NCI-H2081 treated with DMSO at 0.1 percent for 48 hours (cell line): ENCODE measurements around the gene VGLL3.
"Not testable (repeated sequence)": the region's sequence is repeated elsewhere in the genome, so short reads cannot be mapped to it uniquely, and the experiment has no call there.

Experiments
- DNase-seq: peaks from one replicate; lab custom pipeline; 2025; lab: John Stamatoyannopoulos, UW

VGLL3 gene, protein sequence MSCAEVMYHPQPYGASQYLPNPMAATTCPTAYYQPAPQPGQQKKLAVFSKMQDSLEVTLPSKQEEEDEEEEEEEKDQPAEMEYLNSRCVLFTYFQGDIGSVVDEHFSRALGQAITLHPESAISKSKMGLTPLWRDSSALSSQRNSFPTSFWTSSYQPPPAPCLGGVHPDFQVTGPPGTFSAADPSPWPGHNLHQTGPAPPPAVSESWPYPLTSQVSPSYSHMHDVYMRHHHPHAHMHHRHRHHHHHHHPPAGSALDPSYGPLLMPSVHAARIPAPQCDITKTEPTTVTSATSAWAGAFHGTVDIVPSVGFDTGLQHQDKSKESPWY

DNA sequence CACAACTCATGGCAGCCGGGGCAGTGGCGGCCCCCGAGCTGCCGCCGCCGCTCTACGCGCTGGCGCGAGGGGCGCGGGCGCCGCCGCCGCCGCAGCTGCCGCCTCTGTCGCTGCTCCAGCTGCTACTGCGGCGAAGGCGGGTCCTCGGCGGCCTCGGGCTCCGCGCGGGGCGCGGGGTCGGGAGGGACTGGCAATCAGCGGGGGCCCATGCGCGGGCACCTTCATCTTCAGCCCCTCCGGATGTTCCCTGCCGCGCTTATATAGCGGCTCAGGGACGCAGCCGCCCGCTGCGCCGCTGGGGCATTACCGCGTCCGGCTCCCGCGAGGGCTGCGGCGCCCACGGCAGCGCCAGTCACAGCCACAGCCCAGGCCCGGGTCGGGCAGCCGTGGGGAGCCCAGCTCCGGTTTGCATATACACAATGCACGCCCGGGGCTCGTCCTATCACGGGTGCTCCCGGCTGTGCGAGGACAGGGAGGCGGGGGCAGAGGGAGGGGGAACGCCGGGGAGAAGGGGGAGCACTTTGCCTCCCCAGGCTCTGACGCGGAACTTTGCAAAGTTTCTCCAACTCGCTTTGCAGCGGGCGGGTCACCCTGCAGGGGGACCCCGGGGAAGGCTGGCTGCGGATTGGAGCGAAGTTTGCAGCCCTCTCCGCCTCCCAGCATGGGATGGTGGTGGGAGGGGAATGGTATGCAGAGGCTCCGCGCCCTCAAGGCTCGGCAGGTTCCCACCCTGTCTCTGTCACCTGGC lies at the start of gene VGLL3:
Gene VGLL3 (minus strand): TSS at position 416 of the 748 bp plus-strand sequence. CDS start 406 bp downstream, at position 10.
- DNase-seq, result no peak

DNA sequence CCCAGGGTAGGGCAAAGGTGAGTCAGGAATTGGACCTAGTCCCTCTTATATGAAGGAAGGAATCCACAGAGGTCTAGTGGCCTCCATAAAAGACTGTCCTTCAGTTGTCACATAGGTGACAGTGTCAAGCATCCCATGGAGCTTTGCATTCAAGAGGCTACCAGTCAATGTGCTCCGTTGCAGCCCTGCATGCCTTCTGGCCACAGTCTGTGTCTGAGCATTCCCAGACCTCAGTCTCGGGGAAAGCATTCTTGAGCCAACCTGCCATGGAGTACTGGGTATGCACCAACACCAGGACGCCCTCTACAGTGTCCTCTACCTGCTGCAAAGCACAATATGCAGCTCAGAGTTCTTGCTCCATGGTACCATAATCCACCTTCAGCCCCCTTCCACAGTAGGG lies 46.7 kb upstream of the VGLL3 start:
- DNase-seq, result no peak

DNA sequence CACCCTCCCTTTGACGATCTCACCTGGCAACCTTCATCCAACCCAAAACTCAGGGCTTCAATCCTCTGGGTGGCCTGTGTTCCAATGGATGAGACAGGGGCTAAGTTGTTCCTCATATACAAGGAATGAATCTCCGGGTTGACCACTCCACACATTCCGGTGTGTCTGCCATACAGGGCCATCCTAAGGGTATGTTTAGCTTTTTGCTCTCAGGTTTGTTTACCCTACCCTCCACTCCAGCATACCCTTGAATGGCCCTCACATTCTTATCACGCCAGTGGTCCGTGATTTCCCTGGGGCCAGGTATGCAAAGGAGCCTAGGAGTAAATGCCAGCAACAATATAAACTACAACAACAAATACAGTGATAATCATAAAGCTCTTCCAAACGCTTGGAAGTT lies 45.7 kb upstream of the VGLL3 start:
- no peak for DNase-seq

DNA sequence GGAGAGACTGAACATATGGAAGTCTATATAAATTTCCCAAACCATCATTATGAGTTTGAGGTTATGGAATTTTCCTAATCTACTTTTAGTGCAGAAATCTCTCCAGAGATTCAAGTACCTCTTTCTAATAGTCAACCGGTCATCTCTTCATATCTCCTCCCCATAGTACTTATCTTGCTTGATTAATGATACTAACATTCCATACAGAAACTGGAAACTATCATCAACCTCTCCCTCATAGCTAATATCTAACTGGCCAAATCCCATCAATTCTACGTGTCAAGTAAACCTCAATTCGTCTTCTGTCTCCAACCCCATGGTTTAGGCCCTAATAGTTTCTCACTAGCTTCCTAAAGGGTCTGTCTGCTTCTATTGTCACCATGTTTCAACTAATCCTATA lies 44.4 kb upstream of the VGLL3 start:
- DNase-seq, result no peak

DNA sequence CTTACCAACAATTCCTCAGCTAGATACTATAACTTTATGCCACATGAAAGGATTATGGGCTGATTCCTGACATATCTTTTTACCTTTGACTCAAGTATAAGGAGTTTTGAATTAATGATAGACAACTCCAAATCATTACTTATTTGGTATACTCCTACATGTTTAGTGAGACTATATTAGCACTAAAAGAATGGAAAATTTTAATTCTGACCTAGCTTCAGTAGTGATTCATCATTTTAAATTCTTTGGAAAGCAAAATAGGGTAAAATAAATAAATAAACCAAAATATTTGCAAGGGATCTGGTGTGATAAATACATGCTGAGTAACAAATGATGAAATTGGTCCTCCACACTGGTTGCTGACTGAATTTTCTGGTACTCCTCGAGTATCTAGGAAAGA lies 42.3 kb upstream of the VGLL3 start:
- DNase-seq, result no peak

DNA sequence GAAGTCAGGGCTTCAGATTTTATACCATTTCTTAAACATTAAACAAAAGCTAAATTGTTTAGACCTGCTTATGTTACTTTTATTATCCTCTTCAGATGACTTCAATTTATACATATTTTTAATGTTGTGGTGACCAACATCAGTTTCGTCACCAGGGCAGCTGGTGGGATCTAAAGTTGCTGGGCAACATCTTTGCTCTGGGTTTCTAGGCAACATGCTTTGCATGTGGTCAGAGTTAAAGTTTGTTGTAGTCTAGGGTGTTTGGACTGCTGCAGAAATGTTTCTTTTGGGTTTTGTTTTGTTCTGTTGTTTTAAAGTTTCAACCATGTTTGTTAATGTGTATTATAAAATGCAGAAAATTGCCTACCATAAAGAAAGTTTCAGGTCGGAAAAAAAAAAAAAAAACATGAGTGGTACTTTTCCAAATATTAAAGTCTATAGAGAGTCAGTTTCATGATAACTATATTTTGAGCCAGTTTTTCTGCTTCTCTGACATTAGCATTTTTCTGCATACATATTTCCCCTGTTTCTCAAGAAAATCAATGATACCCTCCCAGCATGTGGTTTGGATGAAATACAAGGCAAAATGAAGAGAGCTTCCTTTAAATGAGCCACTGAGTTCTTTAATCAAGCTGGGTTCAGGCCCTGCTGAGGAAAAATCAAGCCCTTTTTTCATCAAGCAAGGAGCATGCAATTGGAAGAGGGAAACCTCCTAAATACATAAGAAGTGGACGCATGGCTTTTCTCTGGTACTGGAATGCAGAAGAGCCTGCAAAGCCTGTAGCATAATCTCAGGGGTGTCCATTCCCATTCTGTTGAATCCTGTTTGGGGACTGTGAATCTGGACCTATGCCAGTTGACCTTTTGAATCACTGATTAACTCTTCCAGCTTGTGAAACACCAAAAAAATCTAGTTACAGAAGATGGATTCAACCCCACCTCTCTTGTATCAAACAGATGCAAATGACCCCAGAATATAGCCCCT lies 35.0 kb upstream of the VGLL3 start:
- no peak for DNase-seq

DNA sequence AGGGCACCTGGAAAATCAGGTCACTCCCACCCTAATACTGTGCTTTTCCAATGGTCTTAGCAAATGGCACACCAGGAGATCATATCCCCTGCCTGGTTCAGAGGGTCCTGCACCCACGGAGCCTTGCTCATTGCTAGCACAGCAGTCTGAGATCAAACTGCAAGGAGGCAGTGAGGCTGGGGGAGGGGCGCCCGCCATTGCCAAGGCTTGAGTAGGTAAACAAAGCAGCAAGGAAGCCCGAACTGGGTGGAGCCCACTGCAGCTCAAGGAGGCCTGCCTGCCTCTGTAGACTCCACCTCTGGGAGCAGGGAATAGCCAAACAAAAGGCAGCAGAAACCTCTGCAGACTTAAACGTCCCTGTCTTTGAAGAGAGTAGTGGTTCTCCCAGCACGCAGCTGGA lies 26.4 kb upstream of the VGLL3 start:
- DNase-seq, result not testable (repeated sequence)

DNA sequence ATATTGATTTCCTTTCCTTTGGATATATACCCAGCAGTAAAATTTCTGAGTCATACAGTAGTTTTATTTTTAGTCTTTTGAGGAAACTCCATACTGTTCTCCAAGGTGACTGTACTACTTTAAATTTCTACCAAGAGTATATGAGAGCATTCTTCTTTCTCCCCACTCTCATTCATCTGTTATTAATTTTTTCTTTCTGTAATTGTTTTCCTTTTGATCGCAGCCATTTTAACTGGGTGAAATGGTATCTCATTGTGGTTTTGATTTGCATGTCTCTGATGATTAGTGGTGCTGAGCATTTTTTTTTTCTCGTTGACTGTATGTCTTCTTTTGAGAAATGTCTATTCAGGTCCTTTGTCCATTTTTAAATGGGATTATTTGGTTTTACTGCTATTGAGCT lies 18.3 kb upstream of the VGLL3 start:
- no peak for DNase-seq

DNA sequence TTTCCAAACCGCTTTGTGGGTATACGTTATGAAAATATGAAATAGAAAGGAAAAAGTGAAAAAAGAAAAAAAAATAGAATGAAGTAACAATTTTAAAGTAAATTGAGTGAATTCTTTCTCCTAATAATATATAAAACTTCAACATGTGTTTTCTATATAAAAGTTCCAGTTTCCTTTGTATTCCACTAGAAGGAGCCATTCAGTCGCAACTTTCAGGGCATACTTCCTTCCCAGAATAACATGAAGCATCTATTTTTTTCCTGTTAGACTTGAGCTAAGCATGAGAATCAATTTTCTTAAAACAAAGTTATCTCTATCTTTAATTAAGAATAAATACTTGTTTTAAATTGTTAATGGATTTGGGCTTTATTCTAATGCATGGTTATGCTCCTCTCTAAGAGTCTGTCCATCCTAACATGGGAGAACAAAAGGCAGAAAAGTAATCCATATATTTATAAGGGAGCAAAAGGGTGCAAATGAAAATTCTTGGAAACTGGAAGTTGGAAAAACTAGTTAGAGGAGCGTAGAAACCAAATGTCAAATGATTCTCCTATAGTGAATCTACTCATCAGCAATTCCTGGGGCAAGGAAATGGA lies 16.0 kb upstream of the VGLL3 start:
- no peak for DNase-seq

DNA sequence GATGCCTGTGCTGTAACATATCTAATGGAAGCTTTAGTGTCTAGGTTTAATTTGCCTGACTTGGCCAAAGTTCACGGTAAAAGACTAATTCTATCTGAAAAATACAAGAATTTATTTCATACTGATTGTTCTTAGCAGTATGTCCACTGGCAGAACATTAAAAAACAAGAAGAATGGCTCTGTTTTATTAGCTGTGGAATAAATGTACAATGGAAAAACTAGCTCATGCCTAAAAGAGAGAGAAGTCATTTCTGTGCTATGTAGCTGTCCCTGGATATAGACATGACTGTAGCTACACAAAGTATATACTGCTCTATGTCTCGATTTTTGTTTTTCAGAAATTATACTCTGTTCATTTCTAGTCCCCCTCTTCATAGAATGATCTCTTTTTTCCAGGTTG lies 13.9 kb upstream of the VGLL3 start:
- DNase-seq, result no peak

DNA sequence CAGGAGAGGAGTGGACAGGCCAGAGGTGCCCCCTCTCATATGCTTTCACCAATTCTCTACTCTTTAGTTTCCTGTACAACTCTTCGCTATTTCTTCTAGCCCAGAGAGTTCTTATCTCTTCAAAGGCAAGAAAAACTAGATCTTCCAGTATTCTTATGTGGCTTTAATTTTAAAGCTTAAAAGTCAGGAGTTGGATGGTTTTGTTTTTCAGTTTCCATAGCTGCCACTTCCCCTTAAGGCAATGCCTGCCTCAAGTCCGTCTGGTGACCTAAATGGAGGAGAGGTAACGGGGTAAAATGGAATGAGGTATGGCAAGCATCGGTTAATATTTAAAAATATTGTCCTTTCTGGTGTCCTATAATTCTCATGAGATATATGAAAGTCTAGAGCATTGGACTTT lies 11.4 kb upstream of the VGLL3 start:
- DNase-seq, result no peak

DNA sequence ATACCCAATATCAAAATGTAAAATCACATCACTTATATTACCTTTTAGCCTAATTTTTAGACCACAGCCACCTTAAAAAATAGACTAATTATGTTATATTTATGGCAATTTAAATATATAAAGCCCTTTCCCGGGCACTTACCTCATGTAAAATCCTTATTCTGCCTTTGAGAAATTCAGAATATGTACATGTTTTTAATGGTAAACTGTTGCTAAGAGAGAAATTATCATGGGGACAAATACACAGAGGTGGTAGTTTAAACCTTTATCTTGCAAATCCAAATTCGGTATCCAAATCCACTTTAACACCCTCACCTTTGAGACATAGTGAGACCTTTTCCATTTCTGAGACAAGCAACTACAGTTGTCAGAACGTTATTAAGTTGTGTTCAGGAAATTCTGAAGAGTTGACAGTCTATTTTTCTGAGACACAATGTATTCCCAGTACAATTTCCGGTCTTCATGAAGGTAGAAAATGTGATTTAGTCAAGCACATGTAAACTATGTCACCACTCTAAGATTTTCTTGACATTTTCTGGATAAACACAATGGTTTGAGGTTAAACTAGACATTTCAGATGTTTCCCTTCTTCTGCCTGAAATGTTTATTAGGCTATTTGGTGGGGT lies 10.6 kb upstream of the VGLL3 start:
- no peak for DNase-seq

DNA sequence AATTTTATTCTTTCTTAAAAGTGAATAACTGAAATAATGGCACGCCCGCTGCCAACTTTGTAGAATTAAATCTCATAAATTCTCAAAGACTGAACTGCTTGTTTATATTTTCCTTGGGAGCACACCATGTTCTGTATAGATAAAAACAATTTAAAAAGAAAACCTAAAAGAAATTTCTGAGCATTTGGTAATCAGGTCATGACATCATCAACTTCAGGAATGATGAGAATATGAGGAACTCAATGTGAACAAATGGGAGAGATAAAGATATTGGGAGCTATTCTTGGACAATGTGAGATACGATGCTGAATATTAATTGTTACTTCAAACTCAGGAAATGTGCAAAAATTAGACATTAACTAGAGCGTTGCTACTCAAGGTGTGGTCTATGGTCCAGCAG lies 10.0 kb upstream of the VGLL3 start:
- no peak for DNase-seq

DNA sequence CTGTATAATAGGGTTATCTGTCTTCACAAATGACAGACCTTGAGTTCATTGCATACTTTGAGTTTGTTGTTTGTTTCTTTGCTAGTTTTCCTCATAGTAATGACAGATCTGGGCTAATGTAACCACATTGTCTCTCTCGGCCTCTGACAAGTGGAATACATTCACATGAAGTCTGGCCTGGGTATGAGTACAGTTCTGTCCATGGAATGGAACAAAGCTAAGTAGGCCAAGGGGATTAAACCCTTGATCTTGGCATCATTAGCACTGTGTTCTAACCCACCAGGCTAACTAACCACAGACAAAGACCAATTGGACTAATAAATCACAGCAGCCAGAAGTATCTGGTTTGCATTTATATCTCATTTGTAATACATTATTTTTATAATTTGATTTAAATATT lies 7.6 kb upstream of the VGLL3 start:
- no peak for DNase-seq

DNA sequence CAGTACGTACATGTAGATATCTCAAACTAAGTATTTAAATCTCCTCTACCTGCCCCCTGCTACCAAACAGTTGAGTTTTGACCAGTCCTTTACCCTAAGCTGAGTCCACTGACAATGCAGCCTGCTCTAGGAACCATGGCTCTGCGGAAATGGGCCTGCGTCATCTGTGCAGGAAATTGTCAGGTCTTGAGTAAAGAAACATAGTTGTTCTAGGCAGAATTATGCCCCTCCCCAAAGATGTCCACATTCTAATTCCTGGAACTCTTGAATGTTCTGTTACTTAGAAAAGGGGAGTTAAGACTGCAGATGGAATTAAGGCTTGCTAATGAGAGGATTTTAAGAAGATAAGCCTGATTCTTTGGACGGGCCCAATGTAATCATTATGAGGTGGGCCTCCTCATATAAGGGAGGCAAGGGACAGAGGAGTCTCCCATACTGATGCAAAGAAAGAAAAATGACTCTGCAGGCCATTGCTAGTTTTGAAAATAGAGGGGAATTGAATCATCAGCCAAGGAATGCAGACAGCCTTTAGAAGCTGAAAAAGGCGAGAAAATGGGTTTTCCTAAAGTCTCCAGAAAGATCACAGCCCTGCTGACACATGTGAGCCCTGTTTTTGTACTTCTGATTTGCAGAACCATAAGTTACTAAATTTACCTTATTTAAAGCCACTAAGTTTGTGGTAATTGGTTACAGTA lies 5.5 kb upstream of the VGLL3 start:
- DNase-seq, result no peak

DNA sequence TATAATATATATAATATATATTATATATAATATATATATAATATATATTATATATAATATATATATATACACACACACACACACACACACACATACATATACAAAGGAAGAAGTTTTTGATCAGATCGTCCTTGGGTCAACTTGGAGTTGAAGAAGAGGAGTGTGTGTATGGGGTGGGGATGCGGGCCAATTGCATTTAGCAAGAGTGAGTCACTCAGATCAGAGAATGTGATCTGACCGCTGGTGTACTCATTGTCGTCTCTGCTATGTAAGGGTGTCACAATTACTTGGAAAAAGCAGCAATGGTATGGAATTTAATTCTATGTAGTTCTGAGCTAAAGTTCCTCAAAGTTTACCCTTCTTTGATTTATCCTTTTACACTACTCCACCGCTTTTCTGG lies 4.6 kb upstream of the VGLL3 start:
- no peak for DNase-seq

DNA sequence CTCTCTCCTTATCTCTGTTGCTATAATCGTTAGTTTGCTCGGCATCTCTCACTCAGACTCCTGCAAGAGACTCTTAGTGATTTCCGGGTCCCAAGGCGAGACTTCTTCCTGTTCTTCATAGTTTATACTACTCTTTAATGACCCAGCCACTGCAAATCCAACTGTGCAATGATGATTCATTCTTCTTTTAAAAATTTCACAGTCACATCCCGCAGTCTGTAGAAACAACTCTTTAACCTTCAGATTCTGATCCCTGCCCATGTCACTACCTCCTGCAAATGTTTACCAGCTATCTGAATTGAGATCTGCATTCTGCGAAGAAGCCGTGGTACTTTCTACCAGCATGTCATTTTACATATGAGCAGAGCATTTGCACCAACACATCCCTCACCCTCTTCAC lies 2.8 kb upstream of the VGLL3 start:
- no peak for DNase-seq

DNA sequence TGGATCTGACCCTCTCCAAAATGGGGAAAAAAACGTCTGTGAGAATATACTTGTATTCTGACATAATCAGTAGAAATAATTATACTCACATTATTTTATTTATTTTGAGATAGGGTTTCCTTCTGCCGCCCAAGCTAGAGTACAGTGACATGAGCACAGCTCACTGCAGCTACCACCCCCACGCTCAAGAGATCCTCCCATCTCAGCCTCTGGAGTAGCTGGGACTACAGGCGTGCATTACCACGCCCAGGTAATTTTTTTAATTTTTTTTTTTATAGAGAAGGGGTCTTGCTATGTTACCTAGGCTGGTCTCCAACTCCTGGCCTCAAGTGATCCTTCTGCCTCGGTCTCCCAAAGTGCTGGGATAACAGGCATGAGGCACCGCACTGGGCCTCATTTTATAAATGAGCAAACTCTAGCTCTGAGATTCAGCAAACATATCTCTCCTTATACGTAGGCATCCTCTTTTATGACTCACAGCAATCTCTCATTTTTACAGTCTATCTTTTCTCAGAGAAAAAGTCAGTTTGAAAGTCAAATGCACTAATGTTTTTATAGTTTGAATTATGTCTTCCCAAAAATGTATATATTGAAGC lies 989 bp upstream of the VGLL3 start:
- DNase-seq, result no peak

DNA sequence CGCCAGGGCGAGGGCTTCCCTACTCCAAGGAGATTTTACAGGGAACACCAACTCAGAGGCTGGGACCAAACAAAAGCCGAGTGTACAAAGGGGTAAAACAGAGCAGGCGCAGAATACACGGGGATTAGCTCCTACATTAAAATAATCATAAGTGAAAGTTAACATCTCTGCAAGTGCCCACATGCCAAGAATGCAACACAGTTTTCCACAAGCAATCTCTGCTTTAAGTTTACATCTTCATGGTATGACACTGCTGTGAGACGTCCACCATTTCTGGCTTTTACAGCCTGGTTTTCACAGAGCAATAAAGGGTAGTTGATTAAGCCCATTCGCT lies 500 bp upstream of the VGLL3 start:
- DNase-seq, result no peak

DNA sequence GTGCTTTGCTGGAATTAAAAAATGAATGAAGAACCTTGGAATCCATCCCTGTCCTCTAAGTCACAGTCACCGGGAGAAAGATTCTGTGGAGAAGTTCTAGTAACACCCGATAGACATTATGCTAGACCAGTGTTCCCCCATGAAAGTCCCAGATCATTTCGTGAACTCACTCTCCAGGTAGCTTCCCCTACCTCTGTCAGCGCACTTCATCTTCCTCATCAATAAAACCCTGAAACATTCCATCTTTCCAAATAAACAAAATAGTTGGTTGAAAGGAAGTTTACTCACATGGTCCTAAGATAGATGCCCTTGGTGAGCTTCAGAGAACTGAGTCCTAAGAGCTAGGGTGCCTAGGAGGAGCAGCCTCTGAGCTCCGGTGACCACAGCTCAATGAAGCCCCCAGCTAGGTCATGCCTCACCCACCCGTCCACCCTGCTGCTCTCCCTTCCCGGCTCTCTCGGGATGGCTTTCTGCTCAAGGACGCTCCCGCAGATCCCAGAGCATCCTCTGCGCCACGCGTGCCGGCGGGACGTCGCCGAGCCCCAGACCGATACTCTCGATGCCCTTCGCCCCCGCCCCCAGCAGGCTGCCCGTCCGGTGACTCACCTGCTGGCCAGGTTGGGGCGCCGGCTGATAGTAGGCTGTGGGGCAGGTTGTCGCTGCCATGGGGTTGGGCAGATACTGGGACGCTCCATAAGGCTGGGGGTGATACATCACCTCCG lies 776 bp downstream of the VGLL3 start:
- no peak for DNase-seq
